ENCODE data around the gene AFAP1L1. TPM values are rescaled to one million over a fixed set of nuclear protein-coding genes. Genes with fewer than 3 reads are reported as not detected.
A peak's percentile ranks its signal among the peaks of the same experiment; 100 is the strongest.

The AFAP1L1 gene
- total and polyA plus RNA-seq, 9 of the 15 experiments (the other 6 are each of a cell fraction or from before 2014, with no cell fraction given): 0.01 to 0.12 (median 0.03) TPM; not detected in 4

GRCh38 chr5:149320791-149321330, 49.2 kb downstream of the AFAP1L1 start (continued):
- TF ChIP-seq TBL1XR1 (IDR thresholded peaks at IDR 0.05; ENCODE audit: low read length in 2 of 2): no peak
- TF ChIP-seq ZNF134 (CRISPR knock-in tag; conservative IDR thresholded peaks at IDR 0.05): peak; percentile 91
- TF ChIP-seq ZKSCAN1 (IDR thresholded peaks at IDR 0.05; ENCODE audit: low read depth, low read length): 0 out of 2 replicates have a peak, but pooled peaks have one; percentile 35
- no peak for TF ChIP-seq ZNF253 (CRISPR knock-in tag; conservative IDR thresholded peaks at IDR 0.05)
- TF ChIP-seq YY1 (IDR thresholded peaks at IDR 0.05; ENCODE audit: borderline replicate concordance in 1 of 3, control insufficient read depth in 1 of 3, extremely low read depth in 1 of 3, insufficient read depth in 3 of 3, insufficient read length in 1 of 3, insufficient replicate concordance in 2 of 3, low read depth in 1 of 3, low read length in 2 of 3): peak in 1 of 3 experiments; percentile 81
- peak; percentile 34; the same call in 1 of the 2 replicates for TF ChIP-seq GABPB1 (CRISPR knock-in tag; IDR thresholded peaks at IDR 0.05)
- TF ChIP-seq RFX5 (IDR thresholded peaks at IDR 0.05; ENCODE audit: low read depth, low read length): no peak
- TF ChIP-seq HDAC1 (IDR thresholded peaks at IDR 0.05): peak in 1 of 2 experiments; percentile 85; a peak in 2 of 4 replicates
- peak; percentile 60; the same call in 1 of the 2 replicates for TF ChIP-seq EHMT2 (IDR thresholded peaks at IDR 0.05)
- TF ChIP-seq MEF2A (IDR thresholded peaks at IDR 0.05; ENCODE audit: control insufficient read depth, low read depth, low read length): no peak
- no peak for TF ChIP-seq THRB (CRISPR knock-in tag; conservative IDR thresholded peaks at IDR 0.05)
- TF ChIP-seq, protein P1, sequence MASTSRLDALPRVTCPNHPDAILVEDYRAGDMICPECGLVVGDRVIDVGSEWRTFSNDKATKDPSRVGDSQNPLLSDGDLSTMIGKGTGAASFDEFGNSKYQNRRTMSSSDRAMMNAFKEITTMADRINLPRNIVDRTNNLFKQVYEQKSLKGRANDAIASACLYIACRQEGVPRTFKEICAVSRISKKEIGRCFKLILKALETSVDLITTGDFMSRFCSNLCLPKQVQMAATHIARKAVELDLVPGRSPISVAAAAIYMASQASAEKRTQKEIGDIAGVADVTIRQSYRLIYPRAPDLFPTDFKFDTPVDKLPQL (IDR thresholded peaks at IDR 0.05; ENCODE audit: extremely low read depth, insufficient read length): no peak
- no peak for TF ChIP-seq NFXL1 (CRISPR knock-in tag; IDR thresholded peaks at IDR 0.05)
- no peak for TF ChIP-seq MECOM (CRISPR knock-in tag; IDR thresholded peaks at IDR 0.05)
- peak; percentile 83 for TF ChIP-seq FOXJ2 (tag; IDR thresholded peaks at IDR 0.05)
- TF ChIP-seq U2AF2 (optimal IDR thresholded peaks at IDR 0.05; ENCODE audit: low read depth, low read length): no peak
- TF ChIP-seq NKRF (IDR thresholded peaks at IDR 0.05; ENCODE audit: borderline replicate concordance): no peak
- TF ChIP-seq NFE2 (IDR thresholded peaks at IDR 0.05; ENCODE audit: low read depth): peak; percentile 98
- TF ChIP-seq, protein P2, sequence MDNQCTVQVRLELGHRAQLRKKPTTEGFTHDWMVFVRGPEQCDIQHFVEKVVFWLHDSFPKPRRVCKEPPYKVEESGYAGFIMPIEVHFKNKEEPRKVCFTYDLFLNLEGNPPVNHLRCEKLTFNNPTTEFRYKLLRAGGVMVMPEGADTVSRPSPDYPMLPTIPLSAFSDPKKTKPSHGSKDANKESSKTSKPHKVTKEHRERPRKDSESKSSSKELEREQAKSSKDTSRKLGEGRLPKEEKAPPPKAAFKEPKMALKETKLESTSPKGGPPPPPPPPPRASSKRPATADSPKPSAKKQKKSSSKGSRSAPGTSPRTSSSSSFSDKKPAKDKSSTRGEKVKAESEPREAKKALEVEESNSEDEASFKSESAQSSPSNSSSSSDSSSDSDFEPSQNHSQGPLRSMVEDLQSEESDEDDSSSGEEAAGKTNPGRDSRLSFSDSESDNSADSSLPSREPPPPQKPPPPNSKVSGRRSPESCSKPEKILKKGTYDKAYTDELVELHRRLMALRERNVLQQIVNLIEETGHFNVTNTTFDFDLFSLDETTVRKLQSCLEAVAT (IDR thresholded peaks at IDR 0.05): peak; percentile 14 to 25; a peak in 1 of 4 replicates
- peak; percentile 36; the same call in 1 of the 2 replicates for TF ChIP-seq RNF2 (IDR thresholded peaks at IDR 0.05)
- 0 out of 2 replicates have a peak, but pooled peaks have one; percentile 13 for TF ChIP-seq CBFB (CRISPR knock-in tag; IDR thresholded peaks at IDR 0.05)
- 0 out of 2 replicates have a peak, but pooled peaks have one; percentile 63 for TF ChIP-seq HDGF (IDR thresholded peaks at IDR 0.05)
- TF ChIP-seq SMAD4 (CRISPR knock-in tag; conservative IDR thresholded peaks at IDR 0.05): peak; percentile 92
- no peak for TF ChIP-seq ZNF764 (CRISPR knock-in tag; IDR thresholded peaks at IDR 0.05; ENCODE audit: low read depth)
- TF ChIP-seq ARNT (IDR thresholded peaks at IDR 0.05): peak; percentile 48 to 79; a peak in 3 of 4 replicates

Measured in K562 (cell line).